GM13977 (cell line): ENCODE data around the gene FOXJ1.
A peak's percentile ranks its signal among the peaks of the same experiment; 100 is the strongest.

Source experiments
- DNase-seq: peaks from one replicate; pipeline ENCODE4 v3.0.0; 2012; ENCODE audit warnings: low spot score
- CTCF ChIP-seq: IDR thresholded peaks from 2 replicates; pipeline ENCODE4 v1.5.1; 2012; ENCODE audit warnings: mild to moderate bottlenecking, control low read depth; ENCODE audit not compliant: insufficient read depth; ENCODE audit errors: extremely low read depth, missing control alignments
- in situ Hi-C: fragments of 300-500 bp; cut with MboI; formaldehyde crosslinking; loops from one replicate; pipeline ENCODE4 v1.12.0; 2022; ENCODE audit warnings: low sequenced_read_pairs, low pct_unique_long_range_greater_than_20kb, mixed read lengths, inconsistent platforms; ENCODE audit not compliant: unreplicated experiment

Gene FOXJ1

GRCh38 chr17:76104140-76104895, 36.7 kb downstream of the FOXJ1 start:
- no peak for DNase-seq
- no peak for TF ChIP-seq CTCF
- in situ Hi-C loops: no loop called here

- peak; percentile 97 for DNase-seq
- no peak for TF ChIP-seq CTCF
- in situ Hi-C loops: no loop called here
Observed at GRCh38 chr17:76103274-76104139, 37.5 kb downstream of the FOXJ1 start, which contains the start of gene EXOC7. Gene EXOC7 (minus strand): TSS chr17:76103787. CDS start chr17:76103692, 95 bp downstream.

GRCh38 chr17:76102944-76103273, 38.1 kb downstream of the FOXJ1 start:
- TF ChIP-seq CTCF: no peak
- DNase-seq: no peak
- in situ Hi-C loops: no loop called here

GRCh38 chr17:76097716-76098295, 43.2 kb downstream of the FOXJ1 start:
- no peak for TF ChIP-seq CTCF
- in situ Hi-C loops: no loop called here
- no peak for DNase-seq

- DNase-seq: no peak
- in situ Hi-C loops: no loop called here
- TF ChIP-seq CTCF: no peak
Observed at GRCh38 chr17:76095943-76096342, 45.1 kb downstream of the FOXJ1 start.

- no peak for DNase-seq
- in situ Hi-C loops: no loop called here
- TF ChIP-seq CTCF: no peak
Observed at GRCh38 chr17:76094046-76094445, 47.0 kb downstream of the FOXJ1 start.
